GM19452 (cell line): ENCODE measurements around the gene TMEM272.

Source experiments
- ATAC-seq: cut with Tn5 transposase; IDR thresholded peaks from one replicate; pipeline ENCODE4 v1.9.1; 2021; ENCODE audit not compliant: unreplicated experiment

TMEM272 gene, protein sequence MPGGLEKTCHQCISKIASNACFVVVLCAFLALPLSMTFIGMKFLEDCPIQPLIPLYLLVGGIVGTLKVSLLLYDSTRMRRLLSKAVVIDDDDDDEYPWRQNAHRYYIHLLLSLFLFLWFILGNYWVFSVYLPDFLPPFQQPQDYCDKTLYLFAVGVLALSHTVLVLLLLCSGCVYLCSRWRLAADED

DNA sequence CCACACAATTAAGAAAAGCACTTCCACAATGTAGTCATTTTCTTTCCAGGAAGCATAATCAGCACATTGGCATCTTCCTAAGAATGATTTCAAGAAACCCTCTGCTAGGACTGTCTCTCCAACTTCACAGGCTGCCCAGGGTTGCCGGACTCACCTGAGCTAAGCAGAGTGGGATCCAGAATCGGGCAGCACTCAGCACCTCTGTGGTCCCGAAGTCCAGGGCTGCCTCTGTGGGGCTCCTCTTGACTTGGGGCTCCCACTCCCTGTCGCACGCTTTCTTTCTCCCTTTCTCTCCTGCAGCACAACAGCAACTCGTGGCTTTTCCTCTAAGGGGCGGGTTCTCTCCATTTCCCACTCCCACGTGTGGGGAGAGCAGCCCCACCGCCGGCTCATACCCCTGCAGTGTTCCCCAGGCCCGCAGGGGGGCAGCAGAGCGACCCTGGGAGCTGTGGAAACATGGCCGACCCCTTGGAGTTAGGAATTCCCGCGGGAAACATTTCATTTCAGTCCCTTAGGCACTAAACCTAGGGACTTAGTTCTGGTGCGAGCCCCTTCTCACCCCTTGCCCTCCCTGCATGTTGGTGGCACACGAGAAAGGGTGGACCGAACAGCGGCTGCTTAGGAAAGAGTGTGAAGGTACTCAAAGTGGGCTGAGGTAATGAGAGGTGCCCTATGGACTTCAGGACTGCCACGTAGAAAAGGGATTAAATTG, at the start of gene TMEM272:
Gene TMEM272 (minus strand): TSS at position 316 of the 712 bp plus-strand sequence. CDS start 6,647 bp downstream, outside the sequence.
- no peak for ATAC-seq

DNA sequence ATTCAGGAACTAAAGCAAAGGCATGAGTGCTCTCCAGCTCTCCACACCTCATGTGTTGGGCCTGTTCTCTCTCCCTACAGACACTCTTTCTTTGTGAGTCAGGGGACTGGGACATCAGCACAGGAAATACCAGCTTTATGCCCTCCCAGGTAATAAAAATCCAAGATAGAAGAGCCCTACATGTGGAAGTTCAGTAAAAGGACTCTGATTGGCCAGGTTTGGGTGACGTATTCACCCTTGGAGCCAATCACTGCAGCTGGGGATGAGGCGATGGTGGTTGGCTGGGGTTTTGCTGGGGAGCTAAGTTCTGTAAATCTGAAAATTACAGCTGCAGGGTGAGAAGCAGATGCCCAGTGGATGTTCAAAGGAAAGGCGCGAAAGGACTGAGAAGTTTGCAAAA, 49.3 kb upstream of the TMEM272 start:
- no peak for ATAC-seq

DNA sequence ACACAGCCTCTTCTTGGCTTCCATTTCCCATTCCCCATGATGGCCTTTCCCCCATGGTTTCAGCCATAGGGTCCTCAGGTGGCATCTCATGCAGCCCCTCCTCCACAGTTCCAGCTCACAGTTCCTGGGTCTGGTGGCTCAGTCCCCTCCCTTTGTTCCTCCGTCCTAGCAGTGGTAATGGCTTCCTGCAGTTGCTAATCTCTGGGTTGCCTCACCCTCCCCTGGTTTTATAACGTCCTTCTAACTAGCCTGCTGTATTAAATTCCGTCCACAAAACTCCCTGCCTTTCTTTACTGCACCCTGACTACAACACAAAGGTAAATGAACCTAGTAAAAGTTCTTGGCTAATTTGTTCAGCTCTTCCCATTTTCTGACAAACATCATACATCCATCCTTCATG, 47.7 kb upstream of the TMEM272 start:
- no peak for ATAC-seq

DNA sequence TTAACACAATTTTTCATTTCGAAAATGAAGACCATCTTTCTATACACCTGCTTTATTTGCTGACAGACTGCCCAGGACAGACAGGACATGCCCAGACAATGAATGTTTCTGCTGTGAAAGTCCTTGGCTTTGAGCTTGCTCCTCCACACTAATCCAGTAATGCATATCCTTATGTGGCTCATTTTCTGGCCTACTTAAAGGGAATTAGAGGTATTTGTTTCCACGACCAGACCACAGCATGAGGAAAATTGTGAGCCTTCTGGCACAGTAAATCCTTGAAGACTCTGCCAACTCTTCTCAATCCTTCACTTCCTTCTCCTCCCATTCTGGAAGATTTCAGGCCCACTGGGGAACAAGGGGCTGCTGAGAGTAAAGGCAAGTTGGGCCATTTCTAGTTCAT, 42.5 kb upstream of the TMEM272 start:
- no peak for ATAC-seq

DNA sequence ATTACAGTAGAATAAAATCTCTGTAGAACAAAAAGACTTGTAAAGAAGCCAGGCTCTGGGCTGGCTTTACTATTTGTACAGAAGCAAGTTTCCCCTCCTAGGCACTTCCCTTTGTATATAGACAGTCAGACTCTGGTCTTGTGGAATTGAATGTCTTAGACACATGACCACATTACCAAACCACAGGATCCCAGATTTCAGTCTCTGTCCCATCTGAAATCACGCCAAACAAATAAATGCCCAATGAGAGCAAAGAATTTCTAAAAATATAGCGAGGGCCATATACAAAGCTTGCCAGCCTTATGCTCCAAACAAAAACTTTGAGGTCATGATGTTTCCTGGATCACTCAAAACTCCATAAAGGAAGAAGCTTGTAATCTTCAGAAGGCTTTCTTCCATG, 40.7 kb upstream of the TMEM272 start:
- ATAC-seq = no peak

DNA sequence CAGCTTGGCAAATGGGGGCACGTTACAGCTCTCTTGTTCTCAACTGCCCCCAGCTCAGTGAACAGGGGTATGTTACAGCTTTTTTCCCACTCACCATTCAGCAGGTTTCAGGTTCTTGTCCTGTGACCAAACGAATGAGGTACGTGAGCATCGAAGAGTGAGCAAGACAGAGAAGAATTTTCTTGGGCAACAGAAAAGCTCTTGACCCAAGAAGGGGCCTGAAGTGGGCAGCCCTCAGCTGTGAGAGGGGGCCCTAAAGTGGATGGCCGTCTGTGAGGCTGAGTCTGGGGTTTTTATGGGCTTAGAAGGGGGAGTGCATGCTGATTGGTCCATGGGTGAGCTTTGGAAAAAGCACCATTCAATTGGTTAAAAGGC, 38.2 kb upstream of the TMEM272 start:
- no peak for ATAC-seq

DNA sequence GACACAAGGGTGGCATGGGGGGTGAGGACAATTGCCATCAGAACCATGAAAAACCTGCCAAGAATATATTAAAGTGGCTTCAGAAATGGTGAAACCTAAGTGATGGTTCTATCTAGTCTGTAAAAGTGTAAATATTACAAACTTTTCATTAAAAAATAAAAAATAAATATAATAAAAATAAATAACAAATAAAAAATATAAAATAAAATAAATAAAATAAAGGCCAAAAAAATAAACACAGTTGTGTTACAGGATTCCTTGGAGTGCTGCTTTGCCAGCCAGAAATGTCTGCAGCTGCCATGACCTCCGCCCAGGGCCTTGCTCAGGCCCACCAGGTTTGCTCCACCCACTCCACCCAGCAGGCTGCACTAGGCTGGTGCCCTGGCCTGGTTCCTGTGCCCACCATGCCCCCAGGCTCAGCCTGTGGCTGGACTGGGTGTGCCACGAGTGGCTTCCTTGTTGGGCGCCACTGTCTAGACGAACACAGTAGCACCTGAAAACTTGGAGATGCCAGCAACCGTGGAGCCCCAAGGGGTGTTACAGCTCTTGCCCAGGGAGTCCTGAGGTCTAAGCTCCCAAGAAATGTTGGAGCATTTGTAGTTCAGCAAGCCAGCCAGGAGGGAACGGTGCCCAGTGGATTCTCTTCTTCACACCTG, 37.7 kb upstream of the TMEM272 start:
- ATAC-seq = no peak

DNA sequence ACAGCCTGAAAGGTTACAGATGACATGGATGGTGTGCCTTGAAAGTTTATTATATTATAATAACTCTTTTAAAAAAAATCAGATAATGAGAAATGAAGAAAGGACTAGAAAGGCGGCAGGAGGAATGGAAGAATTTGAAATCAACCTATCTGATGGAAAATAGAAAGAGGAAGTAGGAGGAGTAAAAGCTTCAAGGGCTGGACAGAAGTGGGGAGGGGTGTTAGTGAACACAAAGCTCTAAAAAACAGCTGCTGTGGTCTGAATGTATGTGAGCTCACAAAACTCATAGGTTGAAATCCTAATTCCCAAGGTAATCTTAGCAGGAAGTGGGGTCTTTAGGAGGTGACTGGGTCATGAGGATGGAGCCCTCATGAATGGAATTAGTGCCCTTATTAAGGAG, 36.3 kb upstream of the TMEM272 start:
- ATAC-seq = no peak

DNA sequence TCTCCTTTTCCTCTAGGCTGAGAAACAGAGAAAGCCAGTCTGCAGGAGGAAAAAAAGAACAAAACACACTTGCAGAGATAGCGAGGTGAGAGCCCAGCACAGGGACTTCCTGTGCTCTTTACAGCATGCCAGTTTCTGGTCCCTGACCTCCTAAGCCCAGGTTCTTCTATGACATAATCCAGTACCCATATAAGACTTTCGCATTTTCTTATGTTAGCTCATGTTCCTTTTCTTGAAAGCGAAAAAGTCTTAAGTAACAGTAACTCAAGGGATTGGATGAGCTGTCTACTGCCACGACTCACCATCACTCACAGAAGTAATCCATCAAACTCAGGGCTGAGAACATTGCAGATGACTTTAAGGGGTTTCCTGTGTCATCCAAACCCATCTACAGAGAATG, 34.2 kb upstream of the TMEM272 start:
- no peak for ATAC-seq

DNA sequence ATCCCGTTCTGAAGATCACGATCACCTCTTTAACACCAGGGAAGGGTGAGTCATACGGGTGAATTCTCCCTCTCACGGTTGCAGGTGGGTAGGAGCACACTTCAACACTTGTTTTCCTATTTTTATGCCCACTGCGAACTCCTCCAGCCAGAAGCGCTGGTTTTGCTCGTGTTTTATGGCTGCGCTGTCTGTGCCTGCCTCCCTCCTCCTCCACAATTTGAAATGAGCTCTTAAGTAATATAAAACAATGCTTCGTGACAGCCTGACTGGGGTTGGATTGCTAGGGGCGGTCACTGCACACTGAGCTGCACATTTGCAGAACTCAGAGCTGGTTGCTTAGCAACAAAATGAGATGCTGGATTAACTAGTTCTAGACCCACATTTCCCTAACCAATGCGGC, 29.7 kb upstream of the TMEM272 start:
- ATAC-seq = no peak

DNA sequence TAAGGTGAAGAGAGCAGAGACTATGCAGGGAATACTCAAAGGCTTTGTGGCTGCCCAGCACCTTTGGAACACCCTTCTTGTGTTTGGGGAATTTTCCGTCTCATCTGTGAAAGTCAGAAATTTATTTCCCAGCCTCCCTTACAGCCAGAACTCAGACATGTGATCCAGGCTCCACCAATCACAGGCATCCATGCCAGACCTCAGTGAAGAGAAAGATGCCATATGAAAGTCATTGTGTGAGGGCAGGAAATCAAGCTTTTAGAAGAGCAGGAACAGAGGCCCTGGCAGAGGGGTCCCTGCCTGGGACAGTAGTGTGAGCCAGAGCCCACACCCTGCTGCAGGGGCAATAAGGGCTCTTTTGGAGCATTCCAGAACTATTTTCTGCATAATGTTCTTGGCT, 28.9 kb upstream of the TMEM272 start:
- no peak for ATAC-seq

DNA sequence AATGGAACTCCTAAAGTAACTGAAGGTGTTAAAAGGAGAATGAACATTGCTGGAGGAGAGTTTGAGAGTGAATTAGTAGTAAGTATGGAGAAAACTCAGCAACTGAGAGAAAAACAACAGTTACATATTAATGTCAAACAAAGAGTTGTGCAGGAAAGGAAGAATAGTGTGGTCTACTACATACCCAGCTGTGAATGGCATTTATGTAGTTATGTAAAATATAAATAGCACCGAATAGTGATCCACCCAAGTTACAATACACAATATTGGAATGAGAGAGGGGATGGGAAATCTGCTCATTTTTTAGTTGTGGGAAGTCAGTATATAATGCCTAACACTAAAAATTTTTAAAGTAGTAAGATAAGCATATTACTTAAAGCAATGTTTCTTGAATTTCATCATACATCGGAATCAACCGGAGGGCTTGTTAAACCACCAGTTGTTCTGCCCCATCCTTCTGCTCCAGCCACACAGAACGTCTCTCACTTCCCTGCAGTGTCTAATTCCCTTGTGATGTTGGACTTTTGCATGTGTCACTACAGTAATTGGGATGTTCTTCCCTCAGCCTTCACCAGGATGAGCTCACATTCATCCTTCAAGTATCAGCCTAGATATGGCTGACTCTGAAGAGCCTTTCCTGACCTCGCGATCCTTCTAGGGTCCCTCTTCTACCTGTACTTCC, 28.3 kb upstream of the TMEM272 start:
- no peak for ATAC-seq

DNA sequence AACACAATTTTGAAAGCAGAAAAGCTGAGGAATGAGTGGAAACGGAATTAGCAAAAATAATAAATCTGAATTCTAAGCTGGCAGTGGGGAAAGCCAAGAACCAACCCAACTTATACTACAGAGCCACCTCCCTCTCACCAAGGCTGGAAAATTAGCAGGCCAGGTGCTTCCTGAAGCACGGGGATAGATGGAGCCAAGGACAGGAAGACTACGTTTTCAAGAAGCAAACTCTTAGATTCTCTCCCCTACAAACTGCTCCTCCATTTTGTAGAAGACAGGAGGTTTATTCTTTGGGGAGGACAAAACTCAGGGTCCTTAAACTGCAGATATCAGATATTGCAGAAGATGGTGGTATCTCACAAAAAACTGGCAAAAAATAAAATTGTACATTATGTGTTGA, 25.6 kb upstream of the TMEM272 start:
- no peak for ATAC-seq

DNA sequence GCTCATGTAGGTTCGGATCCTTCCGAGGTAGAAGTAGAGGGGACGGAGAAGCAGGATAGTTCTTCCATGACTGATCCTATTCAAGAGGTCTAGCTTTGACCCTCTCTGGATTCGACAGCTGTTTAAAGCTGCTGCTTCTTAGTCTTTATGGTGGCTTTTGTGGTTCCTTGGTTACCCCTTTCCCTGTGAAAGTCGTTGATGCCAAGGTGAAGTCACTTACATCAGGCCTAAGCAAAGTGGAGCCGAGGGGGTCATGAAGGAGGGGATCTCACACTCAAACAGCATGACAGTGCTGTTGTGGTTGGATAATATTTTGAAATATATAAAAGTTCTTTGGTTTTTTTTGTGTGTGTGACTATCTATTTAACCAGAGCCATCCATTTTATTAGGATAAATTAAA, 24.9 kb upstream of the TMEM272 start:
- no peak for ATAC-seq

DNA sequence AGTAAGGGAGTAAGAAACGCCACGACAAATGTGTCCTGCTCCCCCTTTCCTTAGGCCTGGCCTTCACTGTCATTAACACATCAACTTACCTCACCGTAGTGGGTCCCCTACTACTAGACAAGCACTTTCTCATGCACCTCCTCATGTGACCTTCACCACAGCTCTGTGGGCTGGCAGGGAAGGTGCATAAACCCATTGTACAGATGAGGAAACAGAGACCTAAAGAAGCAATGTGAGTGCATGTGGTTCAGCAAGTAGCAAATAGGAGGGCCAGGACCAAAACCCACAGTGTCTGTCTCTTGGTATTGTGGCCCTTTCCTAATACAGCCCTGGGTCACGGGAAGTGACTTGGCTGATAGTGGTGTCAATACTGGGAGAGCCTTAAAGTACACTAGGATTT, 22.1 kb upstream of the TMEM272 start:
- no peak for ATAC-seq

DNA sequence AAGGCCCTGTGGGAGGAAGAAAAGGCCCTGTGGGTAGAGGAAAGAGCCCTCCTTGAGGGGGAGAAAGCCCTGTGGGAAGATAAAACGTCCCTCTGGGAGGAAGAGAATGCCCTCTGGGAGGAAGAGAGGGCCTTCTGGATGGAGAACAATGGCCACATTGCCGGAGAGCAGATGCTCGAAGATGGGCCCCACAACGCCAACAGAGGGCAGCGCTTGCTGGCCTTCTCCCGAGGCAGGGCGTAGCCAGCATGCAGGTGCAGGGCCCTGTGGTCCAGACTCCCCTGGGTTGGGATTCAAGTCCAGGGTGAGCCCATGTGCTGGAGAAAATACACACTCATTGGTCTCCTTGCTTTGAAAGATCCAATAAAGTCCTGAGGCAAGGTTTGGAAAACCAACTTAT, 20.9 kb upstream of the TMEM272 start:
- no peak for ATAC-seq

DNA sequence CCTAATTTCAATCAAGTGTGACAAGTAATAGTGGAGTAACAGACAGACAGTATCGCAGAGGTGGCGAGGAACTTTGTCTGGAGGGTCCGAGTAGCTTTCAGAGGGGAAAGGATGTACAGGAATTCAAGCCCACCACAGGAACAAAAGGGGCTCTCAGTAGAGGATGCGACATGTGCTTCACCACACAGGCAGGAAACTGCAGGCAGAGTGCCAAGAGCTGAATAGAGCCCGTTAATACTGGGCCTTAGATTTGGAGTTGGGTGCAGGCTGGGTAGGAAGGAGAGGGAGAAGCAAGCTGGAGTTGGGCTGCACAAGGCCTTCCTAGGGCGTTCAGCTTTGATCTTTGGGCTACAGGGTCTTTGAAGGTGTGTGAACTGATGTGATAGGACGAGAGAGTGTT, 18.0 kb upstream of the TMEM272 start:
- ATAC-seq = no peak

DNA sequence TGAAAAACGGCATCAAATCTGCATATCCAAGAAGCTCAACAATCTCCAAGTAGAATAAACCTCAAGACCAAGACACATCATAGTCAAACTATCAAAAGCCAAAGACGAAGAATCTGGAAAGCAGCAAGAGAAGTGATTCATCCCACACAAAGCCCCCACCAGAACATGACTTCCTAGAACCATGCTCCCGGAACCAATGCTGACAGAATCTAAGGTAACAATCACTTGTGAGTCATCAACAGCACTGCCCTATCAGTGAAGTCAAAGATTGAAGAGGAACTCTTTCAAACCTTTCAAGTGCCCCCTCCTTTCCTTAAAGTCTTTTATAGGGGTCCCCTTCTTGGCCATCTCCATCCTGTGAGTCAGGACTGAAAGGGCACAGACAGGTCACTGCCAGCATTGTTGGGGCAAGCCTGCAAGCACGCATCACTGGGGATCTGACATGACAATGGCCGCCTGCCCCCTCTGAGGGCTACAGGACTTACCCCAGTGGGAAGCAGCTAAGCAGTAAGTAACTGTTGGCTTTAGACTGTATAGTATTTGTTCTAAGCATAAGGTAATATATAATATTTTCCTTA, 16.8 kb upstream of the TMEM272 start, which contains the start of gene CCDC70:
Gene CCDC70 (plus strand): TSS at position 247 of the 578 bp plus-strand sequence. CDS start 3,443 bp downstream, outside the sequence.
- ATAC-seq = no peak

DNA sequence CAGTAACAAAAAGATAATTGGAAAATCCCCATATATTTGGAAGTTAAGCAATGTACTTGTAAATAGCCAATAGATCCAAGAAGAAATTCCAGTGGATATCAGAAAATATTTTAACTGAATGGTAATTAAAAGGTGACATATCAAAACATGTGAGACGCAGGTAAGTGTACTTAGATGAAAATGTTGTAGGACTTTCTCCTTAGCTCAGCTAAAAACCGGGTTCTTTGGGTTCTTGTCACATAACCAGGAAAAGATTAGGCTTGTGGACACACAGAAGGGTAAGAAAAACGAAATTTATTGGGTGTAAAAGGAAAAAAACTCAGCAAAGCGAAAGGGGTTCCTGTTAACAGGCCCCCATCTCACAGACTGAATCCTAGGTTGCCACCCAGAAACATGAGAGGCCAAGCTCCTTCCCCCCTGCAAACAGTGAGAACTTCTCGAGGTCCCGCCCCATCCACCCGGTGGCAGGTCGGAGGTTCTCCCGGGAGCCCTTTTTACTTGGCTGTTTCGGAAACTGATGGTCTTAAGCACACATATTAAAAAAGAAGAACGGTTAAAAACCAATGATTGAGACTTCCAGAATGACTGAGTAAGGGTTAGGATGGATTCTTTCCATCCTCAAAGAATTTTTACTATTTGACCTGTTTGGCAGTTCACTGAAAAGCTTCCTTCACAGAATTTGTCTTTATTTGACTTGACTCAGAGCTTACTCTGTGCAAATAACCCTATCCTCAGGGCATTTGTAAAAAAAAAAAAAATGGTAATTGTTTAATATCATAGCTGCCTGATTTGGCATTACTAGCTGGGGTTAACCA, 13.7 kb upstream of the TMEM272 start:
- no peak for ATAC-seq

DNA sequence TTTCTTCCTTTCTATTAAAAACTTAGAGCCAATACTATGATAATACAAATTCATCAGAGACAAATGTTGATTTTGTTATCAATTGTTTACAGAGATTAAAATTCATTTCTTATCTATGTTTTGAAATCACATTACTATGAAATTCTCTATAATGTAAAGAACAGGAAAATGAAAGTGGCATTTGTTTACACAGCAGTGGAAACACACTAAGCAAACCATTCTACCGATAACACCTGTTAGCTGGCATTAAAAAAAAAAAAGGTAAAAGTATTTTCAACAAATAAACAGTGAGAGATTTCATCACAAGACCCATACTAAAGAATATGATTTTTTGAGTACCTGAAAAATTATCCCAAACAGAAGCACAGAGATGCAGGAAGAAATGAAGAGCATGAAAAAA, 12.0 kb upstream of the TMEM272 start:
- ATAC-seq = no peak
